DMS 273 (cell line): ENCODE data around the gene EGFLAM.
A peak's percentile ranks its signal among the peaks of the same experiment; 100 is the strongest.

Experiments used
- DNase-seq: peaks from one replicate; lab custom pipeline; 2025; ENCODE audit not compliant: unreplicated experiment; lab: John Stamatoyannopoulos, UW

The EGFLAM gene

GRCh38 chr5:38467353-38468040, 209.1 kb downstream of the EGFLAM start:
- peak; percentile 36 for DNase-seq

GRCh38 chr5:38468202-38468673, 209.9 kb downstream of the EGFLAM start:
- DNase-seq = no peak

DNA sequence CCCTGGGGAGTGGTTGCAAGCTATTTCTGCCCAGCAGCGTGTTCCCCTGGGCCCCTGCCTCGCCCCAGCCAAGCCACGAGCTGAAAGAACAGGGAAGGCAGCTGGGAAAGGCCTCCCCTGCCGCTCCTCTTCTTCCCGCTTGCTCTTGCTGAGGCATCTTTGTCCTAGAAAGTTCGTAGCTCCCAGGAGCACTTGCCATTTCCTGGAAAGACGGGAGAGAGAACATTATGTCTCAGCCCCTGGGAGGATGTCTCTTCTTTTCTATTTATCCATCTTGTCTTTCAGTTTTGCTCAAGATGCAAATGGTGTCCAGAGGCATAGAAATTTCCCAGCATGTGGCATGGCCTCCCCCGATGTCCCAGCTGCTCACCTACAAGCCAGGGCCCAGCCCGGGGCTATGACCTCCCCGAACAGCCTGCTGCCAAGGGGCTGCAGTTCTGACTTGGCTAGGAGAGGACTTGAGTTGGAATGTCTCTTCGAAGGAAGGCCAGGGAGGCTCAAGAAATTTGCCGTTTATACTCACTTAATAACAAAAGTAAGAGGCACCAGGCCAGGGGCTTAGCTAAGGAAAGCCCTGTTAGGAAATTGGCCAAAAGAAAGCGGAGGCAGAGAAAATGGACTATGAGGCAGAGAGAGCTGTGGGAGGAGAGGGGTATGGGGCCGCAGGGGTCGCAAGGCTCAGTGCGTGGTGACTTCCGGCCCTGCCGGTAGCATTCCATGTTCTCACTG, 210.8 kb downstream of the EGFLAM start:
- peak; percentile 40 for DNase-seq

DNA sequence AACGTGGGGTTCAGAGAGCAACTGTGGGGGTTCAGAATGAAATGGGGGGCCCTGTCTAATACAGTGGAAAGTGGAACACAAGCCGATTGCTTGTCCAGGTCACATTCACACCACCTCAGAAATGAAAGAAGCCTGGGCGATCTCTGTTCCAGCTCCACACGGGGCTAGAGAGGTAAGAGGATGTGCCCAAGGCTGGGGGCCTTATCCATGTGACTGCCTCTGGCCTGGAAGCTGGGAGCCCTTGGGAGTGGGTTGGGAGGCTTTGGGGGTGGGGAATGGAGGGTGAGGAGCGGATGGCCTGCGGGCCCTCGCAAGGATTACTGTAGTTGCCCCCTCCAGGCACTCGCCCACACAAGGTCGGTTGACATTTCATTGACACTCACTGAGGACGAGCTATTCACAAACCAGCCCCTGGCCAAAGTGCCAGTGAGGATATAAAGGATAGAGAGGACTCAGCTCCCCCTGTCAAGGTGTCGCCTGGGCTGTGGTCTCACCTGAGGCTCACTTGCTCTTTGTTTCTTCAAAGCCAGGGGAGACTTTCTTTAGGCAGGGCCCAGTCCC, 211.4 kb downstream of the EGFLAM start:
- DNase-seq = no peak

DNA sequence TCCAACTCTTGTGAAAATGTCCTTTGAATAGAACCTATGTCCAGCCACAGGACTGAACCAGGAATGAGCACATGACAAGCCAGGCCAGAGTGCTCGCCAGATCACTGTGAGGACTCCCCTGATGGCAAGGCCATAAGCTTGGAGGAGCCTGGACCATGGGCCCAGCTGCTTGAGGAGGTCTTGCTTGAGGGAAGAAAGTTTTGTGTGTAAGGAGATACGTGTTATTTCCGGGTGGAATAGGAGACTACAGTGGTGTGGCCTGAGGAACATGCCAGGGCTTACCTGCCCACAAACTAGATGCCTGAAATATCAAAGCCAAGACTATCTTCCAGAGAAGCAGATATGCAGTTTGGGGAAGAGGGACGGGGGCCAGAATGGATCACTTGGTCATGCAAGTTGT, 213.3 kb downstream of the EGFLAM start:
- DNase-seq = no peak

GRCh38 chr5:38472541-38472940, 214.2 kb downstream of the EGFLAM start:
- DNase-seq = peak; percentile 49

GRCh38 chr5:38473008-38473407, 214.6 kb downstream of the EGFLAM start:
- DNase-seq = peak; percentile 82

- DNase-seq = no peak
Measured at GRCh38 chr5:38478166-38478565, 219.8 kb downstream of the EGFLAM start.

DNA sequence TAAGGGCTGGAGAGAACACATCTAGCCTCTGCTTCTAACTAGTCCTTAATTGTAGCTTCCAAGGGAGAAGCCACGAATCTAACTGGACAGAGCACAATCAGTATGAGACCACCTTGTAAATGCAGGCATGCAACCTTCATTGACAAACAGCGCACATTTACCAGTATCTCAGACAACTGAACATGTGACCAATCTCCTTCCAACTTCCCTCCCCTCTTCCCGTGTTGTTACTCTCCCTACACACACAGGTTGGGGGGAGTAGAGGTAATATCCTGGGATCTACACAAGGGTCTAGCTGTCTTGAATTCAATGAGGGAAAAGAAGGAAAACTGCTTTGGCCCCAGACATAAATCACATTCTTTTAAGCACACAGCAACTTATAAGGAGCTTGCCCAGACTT, 220.5 kb downstream of the EGFLAM start:
- DNase-seq = no peak

DNA sequence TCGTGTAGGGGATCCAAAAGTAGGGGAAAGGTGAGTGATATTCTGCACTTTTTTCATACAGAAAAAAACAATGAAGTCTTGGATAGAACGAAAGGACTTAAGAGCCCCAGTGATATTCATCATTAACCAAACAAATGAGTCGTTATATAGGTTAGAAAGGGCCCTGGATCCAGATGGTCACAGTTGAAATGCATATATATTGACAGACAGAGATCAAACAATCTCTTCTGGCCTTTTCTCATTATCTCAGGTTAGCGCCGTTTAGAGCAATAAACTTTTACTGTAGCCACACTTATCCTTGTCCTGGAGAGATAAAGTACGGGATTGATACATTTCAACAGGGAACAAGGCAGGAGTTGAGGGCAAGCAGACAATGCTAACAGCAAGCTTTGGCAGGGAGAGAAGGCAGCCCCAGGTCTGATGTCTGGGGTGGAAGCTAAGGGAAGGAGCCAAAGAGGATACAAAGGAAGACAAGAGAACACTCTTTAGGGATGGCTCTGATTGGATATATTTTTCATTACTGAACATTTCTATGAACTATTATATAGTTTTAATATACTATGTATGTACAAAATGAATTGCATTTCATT, 221.1 kb downstream of the EGFLAM start:
- DNase-seq = no peak

DNA sequence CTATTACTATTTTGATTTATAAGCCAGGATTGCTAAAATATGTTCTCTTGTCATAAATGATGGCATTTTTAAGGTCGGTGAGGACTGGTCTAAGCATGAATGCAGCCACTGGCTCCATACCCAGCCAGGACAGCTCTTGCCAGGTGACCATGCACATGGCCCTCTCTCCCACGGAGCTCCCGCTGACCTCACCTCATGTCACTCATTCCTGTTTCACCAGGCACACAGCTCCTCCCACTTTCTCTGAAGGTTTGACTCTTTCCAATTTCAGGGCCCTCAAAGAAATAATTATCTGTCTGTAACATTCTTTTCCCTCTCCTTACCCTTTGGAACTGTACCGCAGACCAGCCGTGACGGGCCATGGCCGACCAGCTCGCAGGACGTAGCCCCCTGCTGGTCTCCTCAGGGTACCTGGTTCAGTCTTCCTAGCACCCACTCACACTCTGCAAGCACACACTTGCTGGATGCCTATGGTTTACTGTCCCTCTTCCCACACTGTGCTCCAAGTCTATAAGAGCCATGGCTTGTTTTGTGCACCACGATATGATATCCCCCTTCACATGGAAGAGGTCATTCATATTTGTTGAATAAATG, 225.5 kb downstream of the EGFLAM start:
- DNase-seq = no peak

DNA sequence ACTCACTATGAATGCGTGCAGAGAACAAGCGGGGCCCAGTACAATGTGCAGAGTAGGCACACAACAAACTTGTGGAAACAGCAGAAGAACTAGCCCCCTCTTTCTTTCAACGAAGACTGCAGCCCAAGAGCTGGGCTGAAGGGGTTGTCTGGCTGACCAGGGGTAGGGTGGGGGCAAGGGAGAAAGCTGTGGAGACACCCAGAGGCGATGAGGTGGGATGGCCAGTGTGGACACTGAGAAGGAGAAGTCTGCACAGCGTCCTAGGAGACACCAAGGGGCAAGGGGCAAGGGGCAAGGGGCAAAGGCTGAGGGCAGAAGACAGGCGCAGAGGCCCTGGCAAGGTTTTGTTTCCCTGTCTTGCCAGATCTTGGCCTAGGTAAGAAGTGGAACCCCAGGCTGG, 235.8 kb downstream of the EGFLAM start:
- DNase-seq = no peak

GRCh38 chr5:38494763-38495162, 236.4 kb downstream of the EGFLAM start:
- DNase-seq = no peak

- peak; percentile 10 for DNase-seq
Measured at GRCh38 chr5:38497946-38498345, 239.6 kb downstream of the EGFLAM start.

DNA sequence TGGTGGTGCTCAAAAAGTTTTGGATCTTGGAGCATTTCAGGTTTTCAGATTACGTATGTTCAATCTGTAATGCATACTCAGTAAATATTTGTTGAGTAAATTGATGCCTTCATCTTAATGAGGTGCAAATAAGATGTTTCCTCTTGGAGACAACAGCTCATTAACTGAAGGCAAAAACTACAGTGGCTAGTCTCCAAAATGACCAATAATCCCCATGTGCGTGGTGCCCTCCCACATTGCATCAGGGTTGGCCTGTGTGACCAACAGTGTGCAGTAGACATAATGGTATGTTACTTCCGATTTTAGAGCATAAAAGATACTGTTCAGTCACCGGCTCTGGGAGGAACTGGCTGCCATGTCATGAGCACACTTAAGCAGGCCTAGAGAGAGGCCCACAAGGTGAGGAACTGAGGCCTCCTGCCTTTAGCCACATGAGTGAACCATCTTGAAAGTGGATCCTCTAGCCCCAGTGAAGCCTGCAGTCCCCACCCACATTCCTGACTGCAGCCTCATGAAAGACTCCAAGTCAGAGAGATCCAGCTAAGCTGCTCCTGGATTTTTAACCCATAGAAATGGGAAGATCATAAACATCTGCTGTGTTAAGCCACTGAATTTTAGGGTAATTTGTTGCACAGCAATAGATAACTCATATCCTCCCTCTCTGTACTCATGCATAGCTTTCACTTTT, 242.4 kb downstream of the EGFLAM start:
- DNase-seq = no peak

- DNase-seq = no peak
Measured at GRCh38 chr5:38506302-38506701, 247.9 kb downstream of the EGFLAM start.

- DNase-seq = no peak
Measured at GRCh38 chr5:38509185-38509584, 250.8 kb downstream of the EGFLAM start.
